GM18870 (cell line): ENCODE data around the gene TMSB4X.
A peak's percentile ranks its signal among the peaks of the same experiment; 100 is the strongest.
"Not testable (repeated sequence)": the region's sequence is repeated elsewhere in the genome, so short reads cannot be mapped to it uniquely, and the experiment has no call there.

Experiments used
- ATAC-seq: cut with Tn5 transposase; IDR thresholded peaks from one replicate; pipeline ENCODE4 v1.9.1; 2021; ENCODE audit warnings: moderate library complexity; ENCODE audit not compliant: unreplicated experiment

Gene TMSB4X

GRCh38 chrX:12994321-12994720 is 19.4 kb downstream of the TMSB4X start:
- ATAC-seq = no peak

GRCh38 chrX:12996934-12997435 is 22.1 kb downstream of the TMSB4X start:
- no peak for ATAC-seq

DNA sequence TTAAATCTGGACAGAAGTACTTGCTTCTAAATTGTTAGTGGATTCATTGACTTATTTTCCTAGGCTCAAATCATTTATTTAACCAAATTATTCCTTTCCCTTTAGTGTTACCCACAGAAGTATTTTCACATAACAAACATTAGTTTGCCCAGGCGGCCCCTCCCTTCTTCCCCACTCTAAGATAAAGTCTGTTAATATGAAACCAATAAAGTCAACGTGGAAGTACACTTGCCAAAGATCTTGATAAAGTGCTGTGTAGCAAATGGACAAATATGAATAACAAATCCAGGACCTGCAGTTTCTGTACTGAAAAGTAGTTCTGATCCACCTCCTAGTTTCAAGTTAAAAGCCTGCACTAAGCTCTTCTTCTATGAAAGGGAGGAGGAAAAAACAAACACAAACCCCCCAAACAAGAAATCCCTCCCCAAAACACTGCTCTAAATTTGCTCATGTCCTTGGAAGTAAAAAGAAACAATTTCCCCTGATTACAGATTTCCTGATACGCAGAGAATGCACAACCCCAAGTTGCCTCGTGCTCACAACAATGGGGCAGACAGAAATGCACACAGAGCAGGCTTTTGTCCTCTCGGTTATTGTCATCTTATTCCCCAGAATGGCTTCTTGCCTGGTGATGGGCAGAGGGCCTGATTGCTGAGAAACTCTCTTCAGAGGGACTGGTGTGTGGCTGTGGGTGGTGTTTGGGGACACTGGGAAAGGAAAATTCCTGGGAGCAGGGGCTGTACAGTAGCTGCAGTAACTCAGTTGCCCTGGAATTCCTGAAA is 23.2 kb downstream of the TMSB4X start:
- no peak for ATAC-seq

DNA sequence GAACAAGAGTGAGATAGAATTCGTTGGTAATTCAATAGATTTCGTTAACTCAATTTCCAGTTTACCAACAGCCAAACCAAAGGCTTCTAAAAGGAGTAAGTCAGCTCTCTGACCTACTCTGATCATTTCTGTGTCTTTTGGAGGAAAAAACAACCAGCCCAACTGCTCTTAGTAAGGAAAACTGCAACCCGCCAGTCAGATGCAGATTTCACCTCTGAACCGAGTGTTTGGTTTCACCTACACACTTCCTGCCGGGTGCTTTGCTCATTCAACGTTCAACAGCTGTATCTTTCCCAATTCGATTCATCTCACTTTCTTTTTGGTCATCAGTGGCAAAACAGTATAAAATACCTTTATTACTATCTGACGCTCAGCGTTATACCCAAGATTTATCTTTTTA is 24.5 kb downstream of the TMSB4X start:
- peak; percentile 53 for ATAC-seq

GRCh38 chrX:13000301-13000811 is 25.4 kb downstream of the TMSB4X start:
- ATAC-seq = peak; percentile 51

GRCh38 chrX:13001097-13001496 is 26.2 kb downstream of the TMSB4X start:
- ATAC-seq = no peak

GRCh38 chrX:13001961-13002671 is 27.2 kb downstream of the TMSB4X start:
- ATAC-seq = no peak

GRCh38 chrX:13005661-13006473 is 31.0 kb downstream of the TMSB4X start:
- ATAC-seq = peak; percentile 59

- ATAC-seq = no peak
These were observed 32.7 kb downstream of the TMSB4X start for GRCh38 chrX:13007519-13008188.

DNA sequence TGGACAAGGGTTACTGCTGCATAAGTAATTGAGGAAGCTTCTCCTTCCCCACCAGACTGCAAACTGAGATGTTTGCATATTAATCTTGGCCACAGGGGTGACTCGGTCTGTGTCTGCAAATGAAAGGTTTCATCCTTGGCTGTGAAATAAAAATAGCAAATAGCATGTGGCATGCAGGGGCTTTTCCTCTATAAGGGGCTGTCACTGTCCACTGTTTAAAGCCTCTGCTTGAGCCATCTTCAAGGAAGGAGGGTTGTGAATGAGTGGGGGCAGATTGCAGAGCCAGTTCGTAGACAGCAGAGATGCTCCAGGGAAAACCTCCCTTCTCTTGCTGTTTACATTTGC is 33.3 kb downstream of the TMSB4X start:
- ATAC-seq = no peak

DNA sequence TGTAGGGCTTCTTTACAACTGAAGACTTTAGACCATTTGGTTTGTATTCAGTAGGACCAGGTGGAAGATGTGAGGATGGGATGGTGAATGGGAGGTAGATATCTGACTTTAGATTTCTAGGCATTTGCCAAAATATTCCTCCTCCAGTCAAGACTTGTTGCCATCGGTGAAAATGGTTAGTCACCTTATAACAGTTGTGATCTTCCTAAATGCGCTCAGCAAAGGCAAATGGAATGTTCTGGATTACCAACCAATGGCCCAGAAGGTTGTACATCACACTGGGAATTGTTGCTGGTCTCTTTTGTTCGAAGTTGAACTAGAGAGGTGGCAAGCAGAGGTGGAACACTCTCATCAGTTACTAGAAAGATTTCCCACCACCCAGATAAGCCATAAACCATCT is 33.9 kb downstream of the TMSB4X start:
- ATAC-seq = no peak

DNA sequence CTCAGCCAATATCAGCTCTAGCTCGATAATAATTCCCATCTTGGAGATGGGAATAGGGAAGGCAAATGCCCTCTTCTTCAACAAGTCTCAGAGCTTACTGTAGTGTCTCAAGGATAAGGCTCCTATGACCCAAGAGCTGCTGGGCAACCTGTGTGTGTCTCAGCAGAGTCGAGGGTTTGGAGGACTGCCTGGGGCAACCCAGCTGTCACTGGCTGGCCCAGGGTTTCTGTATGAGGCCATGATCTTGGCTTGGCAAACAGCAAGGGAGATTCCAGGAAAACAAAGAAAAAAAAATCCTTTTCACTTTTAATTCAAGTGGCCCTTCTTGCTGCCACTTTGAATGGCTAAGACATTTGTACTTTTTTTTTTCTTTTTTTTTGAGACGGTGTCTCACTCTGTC is 34.4 kb downstream of the TMSB4X start:
- ATAC-seq = no peak

GRCh38 chrX:13009844-13010243 is 34.9 kb downstream of the TMSB4X start:
- no peak for ATAC-seq

GRCh38 chrX:13010546-13010945 is 35.6 kb downstream of the TMSB4X start:
- ATAC-seq = no peak

DNA sequence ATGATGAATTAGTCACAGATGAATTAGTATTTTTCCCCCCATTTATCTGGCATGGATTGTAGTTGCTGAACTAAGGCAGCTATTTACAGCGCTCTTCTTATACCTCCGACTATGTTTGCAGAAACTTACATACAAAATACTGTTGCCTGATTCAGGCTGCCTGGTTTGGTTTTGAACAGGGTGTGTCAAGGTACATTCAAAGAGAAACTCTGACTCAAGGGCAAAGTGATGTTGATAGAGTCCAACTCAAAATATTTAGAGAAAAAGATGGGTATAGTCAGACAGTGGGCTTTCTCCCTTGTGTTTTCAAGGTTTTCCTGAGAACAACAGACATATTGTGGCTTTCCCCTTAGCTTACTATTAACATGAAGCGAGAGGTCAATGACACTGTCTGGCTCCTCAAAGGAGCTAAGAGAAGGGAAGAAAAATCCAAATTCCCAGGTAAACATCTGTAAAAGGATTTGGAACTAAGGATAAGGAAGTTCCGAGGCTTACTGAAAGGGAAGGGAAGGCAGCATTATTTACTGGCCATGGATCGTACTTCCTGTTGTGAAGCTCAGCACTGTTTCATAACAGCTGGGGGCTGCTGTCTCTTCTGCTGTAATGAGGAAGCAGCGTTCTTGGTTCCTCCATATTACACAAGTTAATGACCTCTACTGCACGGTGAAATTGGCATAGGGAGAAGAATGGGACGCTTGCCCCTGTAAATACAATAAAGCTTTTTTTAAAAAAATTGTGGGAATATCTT is 38.6 kb downstream of the TMSB4X start:
- ATAC-seq = peak; percentile 78

GRCh38 chrX:13014111-13015096 is 39.5 kb downstream of the TMSB4X start:
- ATAC-seq = peak; percentile 20

- ATAC-seq = no peak
These were observed 40.8 kb downstream of the TMSB4X start for GRCh38 chrX:13015536-13016236.

GRCh38 chrX:13016731-13017130 is 41.8 kb downstream of the TMSB4X start:
- not testable (repeated sequence) for ATAC-seq
